Stimulated activated CD4-positive, alpha-beta T cell treated with anti-CD3 and anti-CD28 coated beads, Interleukin-4, amount 100 ng/mL, for 4 hours (primary cell): ENCODE measurements around the gene ZSCAN16.

Experiments
- DNase-seq, 2 experiments: peaks; one replicate each; pipeline ENCODE4 v3.0.0-alpha.2; 2020

Gene ZSCAN16

GRCh38 chr6:28134716-28135115 lies 10.3 kb downstream of the ZSCAN16 start:
- DNase-seq: no peak

- no peak for DNase-seq
These were observed 11.0 kb downstream of the ZSCAN16 start for GRCh38 chr6:28135393-28135792.

GRCh38 chr6:28136585-28137504 lies 12.4 kb downstream of the ZSCAN16 start:
- DNase-seq: peak; percentile 67 to 69

- peak in 1 of 2 experiments; percentile 42 for DNase-seq
These were observed 13.1 kb downstream of the ZSCAN16 start for GRCh38 chr6:28137505-28137981.

- no peak for DNase-seq
These were observed 15.6 kb downstream of the ZSCAN16 start for GRCh38 chr6:28139860-28140543.

GRCh38 chr6:28140616-28141015 lies 16.2 kb downstream of the ZSCAN16 start:
- DNase-seq: no peak

- peak; percentile 63 to 76 for DNase-seq
These were observed 17.3 kb downstream of the ZSCAN16 start, which contains the start of gene ZKSCAN8 for GRCh38 chr6:28141500-28142329. Gene ZKSCAN8 (plus strand): TSS chr6:28141883. CDS start chr6:28148408, 6,525 bp downstream.

GRCh38 chr6:28142446-28142845 lies 18.0 kb downstream of the ZSCAN16 start:
- no peak for DNase-seq

GRCh38 chr6:28145231-28145630 lies 20.8 kb downstream of the ZSCAN16 start:
- DNase-seq: no peak

- DNase-seq: no peak
These were observed 28.1 kb downstream of the ZSCAN16 start for GRCh38 chr6:28152531-28152930.

- no peak for DNase-seq
These were observed 29.1 kb downstream of the ZSCAN16 start for GRCh38 chr6:28153546-28153945.

- DNase-seq: no peak
These were observed 29.9 kb downstream of the ZSCAN16 start for GRCh38 chr6:28154357-28154756.

- DNase-seq: no peak
These were observed 33.9 kb downstream of the ZSCAN16 start for GRCh38 chr6:28158318-28158717.

- DNase-seq: no peak
These were observed 34.7 kb downstream of the ZSCAN16 start for GRCh38 chr6:28159029-28159607.

GRCh38 chr6:28160233-28160632 lies 35.8 kb downstream of the ZSCAN16 start:
- DNase-seq: no peak

GRCh38 chr6:28161410-28162079 lies 37.1 kb downstream of the ZSCAN16 start:
- DNase-seq: peak; percentile 85

GRCh38 chr6:28165563-28165962 lies 41.2 kb downstream of the ZSCAN16 start:
- no peak for DNase-seq

GRCh38 chr6:28167068-28167467 lies 42.7 kb downstream of the ZSCAN16 start:
- no peak for DNase-seq

GRCh38 chr6:28167926-28168325 lies 43.5 kb downstream of the ZSCAN16 start:
- DNase-seq: no peak

GRCh38 chr6:28171271-28171670 lies 46.9 kb downstream of the ZSCAN16 start:
- DNase-seq: no peak

GRCh38 chr6:28172006-28172405 lies 47.6 kb downstream of the ZSCAN16 start:
- DNase-seq: no peak

- DNase-seq: no peak
These were observed 52.0 kb downstream of the ZSCAN16 start for GRCh38 chr6:28176373-28176772.
